CD4-positive, alpha-beta T cell treated with Interferon gamma for 1 hour (primary cell): ENCODE results near the gene TUBA3D.
"Not testable (repeated sequence)": the region's sequence is repeated elsewhere in the genome, so short reads cannot be mapped to it uniquely, and the experiment has no call there.

Experiments used
- DNase-seq: peaks from one replicate; pipeline ENCODE4 v3.0.0-alpha.2; 2020

TUBA3D gene

DNA sequence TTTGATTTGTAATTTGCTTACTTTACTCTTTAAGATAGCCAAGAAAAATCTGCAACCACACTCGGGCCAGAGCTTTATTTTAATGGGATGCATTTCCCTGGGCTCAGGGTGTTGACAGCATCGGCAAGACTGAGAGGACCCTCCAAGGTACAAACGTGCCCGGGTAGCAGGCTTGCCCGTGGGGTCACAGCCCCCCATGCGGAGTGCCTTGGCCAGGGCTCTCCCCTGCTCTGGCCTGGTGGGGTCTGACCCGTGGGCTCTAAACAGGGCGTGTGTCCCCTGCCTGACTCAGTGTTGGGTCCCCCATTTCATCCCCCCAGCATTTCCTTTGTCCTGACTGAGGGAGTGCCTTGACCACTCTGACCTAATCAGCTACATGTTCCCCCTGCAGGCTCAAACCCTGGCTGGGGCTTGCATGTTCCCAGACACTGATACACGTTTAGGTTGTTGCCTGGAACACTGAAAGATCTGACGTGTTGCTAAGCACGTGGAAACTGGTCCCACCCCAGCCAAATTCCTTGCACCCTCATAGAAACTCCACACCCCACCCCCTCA lies 9.1 kb downstream of the TUBA3D start:
- DNase-seq, result not testable (repeated sequence)

DNA sequence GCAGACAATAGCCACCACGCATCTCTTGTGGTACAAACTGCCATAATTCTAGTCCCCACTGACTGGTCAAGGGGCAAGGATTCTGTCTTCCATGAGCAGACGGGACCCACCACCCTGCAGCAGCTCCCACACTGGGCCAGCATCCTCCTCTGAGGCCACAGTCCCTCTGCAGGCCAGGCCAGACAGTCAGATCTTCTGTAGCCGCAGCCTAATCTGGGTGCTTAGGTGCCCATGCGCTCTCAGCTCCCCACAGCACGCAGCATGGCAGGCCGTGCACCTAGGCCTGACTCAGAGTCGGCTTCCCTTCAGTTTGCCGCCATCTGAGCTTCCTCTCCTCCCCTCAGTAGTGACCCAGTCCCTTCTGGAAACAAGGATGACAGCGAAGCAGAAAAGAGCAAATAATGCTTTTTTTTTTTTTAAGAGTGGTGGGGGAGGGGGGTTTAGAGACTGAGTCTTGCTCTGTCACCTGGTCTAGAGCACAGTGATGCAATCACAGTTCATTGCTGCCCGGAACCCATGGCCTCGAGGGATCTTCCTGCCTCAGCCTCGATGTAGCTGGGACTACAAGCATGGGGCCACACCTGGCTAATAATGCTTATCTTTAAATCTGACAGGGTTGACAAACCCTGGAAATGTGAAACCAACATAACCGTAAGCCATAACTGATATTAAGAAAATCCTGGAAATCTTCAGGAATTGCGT lies 10.4 kb downstream of the TUBA3D start:
- not testable (repeated sequence) for DNase-seq

DNA sequence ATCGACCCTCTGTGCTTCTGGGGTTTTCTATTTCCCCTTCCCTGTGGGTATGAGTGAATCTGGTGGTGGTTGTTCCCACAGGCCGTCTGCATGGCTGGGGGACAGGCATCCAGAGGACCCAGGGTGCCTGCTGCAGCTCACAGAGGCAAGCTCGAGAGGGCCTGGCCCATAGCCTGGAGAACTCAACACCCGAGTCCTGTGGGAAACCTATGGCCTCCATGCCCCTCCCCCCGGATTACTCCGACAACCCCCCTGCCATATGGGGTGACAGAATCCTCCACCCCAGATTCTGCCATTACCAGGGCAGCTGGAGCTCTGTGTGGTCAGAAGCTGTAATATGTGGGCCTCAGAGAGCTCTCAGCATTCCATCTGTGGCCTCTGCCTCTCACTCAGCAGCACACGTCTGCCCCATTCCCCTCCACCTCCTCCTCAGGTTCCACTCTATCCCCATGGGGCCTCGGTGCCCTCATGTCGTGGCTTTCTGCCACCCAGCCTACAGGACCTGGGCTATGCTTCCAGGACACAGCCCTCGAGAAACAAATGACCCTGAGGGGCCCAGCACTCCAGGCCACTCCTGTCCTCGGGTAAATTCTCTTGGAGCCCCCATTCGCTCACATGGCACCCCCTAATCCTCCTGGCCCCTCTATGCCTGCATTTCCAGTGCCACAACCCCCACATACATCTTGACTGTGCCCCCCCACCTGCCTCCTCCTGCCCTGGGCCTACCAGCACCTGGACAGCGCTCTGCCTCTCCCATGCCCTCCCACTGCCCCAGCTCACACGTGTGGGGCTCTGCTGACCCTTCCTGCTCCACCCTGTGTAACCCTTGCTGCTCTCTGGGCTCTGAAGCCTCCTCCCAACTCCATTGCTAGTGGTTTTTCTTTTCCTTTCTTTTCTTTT lies 12.6 kb downstream of the TUBA3D start:
- no peak for DNase-seq

DNA sequence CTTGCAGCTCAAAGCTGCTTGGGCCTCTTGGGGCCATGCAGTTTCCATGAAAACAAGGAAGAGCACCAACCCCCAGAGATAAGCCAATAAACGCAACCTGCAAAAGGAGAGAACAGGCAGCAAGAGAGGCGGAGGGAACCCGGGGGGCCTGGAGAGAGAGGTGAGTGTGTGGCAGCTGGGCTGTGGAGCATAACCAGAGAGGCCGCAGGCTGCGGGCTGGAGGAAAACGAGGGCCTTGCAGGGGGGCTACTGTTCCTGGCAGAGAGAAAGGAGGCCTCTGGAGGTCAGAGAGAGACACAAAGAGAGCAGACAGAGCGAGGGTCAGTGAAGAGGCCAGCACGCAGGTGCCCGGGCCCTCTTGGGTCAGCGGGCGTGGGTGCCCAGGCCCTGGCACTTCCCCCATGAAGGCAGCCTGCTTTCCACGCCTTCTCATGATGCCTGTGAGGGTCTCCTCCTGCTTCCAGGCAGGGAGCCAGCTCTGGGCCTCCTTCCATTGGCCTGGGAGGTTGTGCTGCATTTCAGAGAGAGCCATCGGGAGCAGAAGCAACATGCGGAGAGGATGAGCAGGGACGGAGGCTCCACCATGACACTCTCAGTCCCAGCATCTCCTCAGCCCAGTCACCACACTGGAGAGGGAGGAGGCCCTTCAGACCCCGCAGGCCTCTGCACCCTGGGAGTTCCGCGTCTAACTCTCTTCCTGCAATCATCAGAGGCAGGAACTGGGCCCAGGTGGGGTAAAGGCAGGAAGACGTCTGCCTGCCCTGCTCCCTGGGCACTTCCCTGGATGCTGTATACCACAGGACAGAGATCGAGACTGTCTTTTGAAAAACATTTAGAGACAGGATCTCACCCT lies 14.9 kb downstream of the TUBA3D start:
- DNase-seq, result not testable (repeated sequence)

DNA sequence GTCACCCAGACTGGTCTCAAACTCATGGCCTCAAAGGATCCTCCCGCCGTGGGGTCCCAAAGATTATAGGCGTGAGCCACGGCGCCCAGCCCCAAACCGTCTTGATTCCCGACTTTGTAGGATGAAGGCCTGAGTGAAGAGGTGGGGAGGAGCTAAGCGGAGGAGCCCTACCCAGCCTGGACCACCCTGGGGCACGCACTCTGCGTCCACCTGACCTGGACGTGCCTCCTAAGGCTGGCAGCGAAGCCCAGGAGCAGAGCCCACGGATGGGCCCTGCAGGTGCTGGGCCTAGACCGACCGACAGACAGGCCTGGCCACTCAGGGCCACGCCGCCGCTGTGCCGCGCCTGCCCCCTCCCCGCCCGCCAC lies 15.5 kb downstream of the TUBA3D start:
- DNase-seq, result not testable (repeated sequence)

DNA sequence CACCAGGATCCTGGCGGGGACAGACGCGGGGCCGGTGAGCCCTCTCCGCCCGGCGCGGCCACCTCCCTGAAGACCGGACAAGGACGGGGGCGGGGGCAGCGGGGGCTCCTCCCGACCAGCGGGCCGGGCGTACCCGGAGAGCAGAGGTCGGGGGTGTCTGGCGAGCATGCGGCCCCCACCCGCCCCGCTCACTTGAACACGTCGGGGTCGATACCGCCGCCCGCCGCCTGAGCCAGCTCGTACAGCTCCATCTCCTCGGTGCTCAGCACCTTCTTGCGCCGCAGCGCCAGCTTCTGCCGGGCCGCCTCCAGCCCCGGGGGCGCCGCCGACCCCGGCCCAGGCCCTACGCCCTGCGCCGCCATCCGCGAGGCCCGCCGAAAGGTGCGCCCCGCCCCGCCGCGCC lies 16.1 kb downstream of the TUBA3D start, which contains the start of gene MZT2A:
TSS of gene MZT2A (minus strand) at position 383 of the 403 bp plus-strand sequence. CDS start at position 362, 21 bp downstream.
- DNase-seq, result not testable (repeated sequence)

DNA sequence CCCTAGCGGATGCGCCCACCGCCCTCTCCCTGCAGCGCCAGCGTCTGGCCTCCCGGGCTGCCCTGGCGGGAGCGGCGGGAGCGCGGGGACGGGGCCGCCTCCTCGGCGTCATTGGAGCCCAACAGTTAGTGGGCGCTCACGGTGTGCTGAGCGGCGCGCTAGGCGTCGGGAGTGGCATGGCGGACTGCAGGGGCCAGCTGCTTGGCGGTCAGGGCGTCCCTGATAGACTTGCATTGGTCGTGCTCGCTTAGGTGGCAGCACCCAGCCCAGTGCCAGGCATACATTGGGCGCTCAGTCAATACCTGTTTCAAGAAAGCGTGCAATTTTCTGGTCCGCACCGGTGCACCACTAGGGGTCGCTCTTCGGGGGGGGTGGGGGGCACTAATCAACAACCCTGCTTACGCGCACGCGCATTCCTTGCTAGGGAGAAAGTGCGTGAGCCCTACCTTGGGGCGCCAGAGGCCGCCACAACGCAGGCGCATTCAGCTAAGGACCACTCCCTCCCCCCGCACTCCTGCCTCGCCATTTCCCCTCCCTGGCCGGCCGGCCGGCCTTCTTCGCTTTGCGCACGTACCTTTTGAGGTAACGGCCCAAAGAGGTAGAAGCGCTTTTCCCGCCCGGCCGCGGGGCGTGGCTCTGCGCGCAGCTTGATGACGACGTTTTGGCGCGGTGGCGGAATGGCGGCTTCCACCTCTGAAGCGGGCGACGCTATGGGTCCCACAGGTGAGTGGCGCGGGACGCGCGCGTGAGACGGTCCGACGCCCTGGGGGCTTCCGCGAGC lies 16.7 kb downstream of the TUBA3D start:
- peak; percentile 96 for DNase-seq

DNA sequence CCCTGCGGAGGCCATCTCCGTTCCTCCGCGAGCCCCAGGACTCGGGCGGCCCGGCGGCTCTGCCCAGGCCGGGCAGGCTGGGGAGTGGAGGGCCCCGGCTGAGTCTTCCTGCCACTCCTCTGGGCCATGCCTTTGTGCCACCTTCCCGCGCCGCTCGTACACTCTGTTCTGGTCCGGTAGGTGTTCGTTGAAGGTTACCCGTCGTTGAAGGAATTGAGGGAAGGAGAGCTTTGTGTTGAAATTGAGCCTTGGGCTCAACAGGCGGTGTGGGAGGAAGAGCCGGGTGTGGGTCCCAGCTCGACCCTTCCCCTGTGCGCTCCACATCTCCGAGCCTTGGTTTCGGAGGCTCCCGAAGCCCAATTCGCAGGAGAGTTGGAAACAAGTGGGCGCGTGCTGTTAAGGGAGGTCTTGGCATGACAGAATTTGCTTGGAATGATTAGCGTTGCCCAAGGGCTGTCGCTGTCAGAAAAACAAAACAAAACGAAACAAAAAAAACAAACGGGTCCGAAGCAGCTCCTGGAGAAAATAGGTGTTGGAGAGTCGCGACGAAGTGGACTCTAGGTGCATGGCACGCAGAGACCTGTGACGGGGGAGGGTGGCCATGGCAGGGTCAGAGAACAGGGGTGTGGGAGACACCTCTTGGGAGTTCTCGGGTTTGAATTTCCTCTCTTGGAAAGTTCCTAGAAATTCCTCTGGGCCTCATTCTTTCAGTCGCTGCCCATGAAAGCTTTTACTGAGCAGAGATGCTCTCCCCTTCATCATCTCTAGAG lies 17.5 kb downstream of the TUBA3D start:
- DNase-seq, result no peak

DNA sequence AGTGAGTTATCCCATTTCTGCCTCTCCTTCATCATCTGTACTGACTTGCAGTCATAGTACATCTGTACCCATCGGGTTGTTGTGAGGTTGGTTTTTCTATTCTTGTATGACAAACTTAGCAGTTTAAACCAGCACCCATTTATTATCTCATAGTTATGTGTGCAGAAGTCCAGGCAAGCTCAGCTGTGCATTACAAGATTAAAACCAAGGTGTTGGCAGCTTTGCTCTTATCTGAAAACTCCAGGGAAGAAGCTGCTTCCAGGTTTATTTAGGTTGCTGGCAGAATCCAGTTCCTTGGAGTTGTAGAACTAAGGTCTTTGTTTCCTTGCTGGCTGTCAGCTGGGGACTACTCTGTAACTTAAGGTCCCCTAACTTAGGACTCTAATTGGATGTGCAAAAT lies 19.6 kb downstream of the TUBA3D start:
- not testable (repeated sequence) for DNase-seq

DNA sequence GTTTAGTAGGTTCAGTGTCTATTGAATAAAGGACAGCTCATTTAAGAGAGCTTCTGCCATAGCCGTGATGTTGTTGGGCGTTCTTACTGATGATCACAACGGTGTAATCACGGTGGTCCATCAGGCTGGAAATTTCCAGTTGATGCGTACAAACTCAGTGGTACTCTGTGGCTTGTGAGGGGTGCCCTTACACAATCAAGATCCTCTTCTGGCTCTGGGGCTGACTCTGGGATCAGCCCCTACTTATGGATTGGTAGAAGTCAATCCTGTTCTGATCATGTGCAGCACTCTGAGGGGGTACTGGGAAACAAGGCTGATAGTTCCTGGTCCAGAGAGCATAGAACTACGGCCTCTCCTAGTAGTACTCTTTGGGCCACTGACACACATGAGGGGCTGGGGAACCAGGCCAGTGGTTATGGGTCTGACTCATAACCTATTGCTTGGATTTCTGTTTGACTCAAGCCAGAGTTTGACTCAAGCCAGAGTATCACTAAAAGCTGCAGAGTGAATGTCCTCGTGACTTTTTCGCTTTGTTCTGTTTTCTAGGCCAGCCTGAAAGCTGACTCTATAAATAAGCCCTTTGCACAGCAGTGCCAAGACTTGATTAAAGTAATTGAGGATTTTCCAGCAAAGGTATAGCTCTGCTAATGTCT lies 22.5 kb downstream of the TUBA3D start:
- not testable (repeated sequence) for DNase-seq

DNA sequence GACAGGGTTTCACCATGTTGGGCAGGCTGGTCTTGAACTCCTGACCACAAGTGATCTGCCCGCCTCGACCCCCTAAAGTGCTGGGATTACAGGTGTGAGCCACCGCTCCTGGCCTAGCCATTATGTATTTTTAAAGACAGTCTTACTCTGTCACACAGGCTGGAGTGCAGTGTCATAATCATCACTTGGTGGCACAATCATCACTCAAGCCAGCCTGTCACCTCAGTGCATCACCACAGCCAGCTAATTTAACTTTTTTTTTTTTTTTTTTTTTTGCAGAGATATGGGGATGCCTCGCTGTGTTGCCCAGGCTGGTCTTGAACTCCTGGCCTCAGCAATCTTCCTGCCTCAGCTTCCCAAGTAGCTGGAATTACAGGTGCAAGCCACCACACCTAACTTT lies 27.7 kb downstream of the TUBA3D start:
- not testable (repeated sequence) for DNase-seq

DNA sequence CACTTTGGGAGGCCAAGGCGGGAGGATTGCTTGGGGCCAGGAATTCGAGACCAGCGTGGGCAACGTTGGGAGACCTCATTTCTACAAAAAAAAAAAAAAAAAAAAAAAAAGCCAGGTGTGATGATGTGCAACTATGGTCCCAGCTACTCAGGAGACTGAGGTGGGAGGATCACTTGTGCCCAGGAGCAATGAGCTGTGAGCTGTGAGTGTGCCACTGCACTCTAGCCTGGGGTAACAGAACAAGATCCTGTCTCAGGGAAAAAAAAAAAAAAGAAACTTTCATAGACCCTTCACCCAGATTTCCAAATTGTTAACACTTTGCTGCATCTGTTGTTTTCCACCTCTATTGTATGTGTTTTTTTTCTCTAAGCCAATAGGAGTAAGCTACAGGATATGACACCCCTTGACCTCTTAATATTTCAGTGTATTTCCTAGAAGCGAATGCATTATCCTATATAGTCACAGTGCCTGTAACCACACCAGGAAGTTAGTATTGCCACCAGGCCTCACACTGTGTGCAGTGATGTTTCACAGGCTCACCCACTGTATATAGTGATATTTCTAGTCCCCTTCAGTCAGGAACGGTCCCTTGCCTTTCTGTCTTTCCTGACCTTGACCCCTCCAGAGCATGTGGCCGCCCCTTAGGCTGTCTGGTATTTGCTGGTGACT lies 28.3 kb downstream of the TUBA3D start:
- DNase-seq, result not testable (repeated sequence)

DNA sequence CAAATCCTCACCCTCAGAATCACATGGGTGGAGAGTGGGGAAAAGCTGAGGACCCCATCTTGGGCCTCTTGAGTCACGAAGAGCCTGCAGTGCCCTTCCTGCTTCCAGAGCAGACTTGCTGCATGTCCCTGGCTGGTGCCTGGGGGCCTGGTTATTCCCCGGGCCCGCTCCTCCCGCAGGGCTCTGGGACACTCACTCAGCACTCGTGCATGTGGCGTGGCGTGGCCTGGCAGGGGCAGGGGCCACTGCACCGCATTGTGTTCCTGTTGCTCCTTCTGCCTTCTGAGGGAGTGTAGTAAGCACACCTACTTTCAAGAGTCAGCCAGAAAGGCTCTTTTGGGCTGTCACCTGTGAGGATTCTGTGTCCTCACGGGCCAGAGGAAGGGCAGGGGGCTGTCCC lies 33.7 kb downstream of the TUBA3D start:
- no peak for DNase-seq

DNA sequence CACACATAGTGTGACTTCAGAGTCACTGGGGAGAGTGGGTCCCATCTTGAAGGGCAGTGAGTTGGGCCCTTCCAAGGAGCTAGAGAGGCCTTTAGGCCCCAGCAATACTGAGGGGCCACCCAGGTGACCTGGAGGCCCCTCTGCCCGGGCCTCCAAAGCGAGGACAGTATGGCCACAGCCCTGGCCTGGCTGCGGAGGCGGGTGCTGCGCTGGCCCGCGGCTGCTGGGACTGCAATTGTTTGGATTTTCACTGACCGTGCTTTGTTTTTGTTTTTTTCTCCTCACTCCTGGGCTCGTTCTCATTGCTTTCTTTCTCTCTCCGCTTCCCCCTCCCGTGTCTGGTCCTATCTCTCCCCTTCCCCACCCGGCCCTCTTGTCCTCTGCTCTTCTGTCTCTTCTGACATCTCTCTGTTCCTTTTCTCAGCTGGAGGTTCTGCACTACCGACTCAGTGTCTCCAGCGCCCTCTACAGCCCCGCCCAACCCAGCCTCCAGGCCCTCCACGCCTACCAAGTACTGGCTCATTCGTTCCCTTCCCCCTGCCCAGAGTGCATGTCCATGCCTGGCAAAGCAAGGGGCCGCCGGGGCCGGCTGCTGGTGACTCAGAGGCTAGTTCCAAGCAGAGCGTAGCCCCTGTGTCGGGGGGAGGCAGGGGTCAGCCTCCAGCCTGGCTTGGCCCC lies 35.5 kb downstream of the TUBA3D start:
- DNase-seq, result not testable (repeated sequence)

DNA sequence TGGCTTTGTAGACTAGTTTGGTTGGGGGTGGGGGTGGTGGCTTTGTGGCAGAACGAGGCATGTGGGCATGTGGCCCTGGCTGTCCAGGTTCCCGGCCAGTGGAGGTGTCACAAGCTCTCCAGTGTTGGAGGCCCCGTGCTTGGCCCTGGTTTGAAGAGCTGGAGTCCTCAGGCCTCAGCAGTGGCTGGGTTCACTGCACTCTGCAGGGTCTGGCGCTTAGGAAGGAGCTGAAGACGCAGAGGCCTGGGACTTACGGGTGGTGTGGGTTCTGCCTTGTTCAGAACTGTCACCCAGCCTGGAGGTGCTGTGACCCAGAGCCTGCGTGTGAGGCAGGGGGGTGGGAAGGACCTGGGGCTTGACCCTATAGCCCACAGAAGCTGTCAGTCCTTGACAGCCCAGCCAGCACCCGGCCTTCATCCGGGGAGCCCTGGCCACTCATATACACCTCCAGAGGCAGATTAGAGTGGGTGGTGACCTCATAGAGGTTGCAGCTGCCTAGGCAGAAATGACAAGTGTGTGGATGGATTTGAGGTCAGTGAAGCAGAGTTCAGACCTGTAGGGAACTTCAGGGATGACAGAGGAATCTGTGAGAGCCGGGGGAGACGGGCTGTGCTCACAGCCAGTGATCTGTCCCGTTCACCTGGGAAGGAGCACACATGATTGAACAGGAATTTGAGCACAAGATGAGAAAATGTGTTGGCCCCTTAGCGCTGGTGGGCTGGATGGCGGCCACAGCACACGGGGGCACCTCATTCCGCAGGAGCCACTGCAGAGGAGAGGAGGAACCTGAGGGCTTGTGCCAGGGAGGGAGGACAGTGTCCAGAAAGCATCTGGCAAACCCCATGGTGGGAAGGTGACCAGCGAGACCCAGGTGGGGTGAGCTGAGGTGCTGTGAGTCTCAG lies 36.3 kb downstream of the TUBA3D start:
- not testable (repeated sequence) for DNase-seq

DNA sequence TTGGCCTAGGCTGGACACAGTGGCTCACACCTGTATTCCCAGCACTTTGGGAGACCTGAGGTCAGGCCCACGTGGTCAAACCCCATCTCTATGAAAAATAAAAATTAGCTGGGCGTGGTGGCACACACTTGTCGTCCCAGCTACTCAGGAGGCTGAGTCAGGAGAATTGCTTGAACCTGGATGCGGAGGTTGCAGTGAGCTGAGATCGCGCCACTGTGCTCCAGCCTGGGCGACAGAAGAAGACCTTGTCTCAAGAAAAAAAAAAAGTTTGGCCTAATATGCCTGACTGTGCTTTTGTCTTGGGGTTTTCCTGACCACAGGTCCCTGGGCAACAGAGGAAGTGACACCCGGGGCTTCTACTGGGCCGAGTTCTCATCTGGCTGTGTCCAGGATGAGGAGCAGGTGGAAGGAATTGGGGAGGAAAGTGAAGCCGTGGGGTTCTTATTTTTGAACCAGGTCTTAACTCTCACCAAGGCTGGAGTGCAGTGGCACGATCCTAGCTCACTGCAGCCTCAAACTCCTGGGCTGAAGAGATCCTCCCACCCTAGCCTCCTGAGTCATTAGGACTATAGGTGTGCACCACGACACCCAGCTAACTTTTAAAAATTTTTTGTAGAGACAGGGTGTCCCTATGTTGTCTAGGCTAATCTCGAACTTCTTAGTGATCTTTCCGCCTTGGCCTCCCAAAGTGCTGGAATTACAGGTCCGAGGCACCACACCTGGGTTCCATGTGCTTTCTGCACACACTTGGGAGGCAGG lies 38.7 kb downstream of the TUBA3D start:
- DNase-seq, result not testable (repeated sequence)

DNA sequence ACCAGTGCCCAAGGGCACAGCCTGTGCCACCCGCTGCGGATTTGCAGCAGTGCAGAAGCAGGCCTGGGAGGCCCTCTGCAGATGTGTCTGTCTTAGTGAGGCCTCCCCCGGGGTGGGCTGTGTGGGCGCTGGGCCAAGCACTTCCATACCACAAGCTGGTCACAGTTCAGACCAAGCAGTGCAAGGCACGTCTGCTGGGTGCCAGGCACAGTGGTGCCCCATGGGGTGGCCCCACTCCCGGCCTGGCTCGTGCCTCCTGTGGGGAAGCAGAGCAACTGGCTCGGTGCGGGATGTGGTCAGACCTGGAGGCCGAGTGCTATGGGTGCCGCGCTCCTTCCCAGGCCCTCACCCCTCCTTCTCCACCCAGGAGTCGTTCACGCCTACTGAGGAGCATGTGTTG lies 39.3 kb downstream of the TUBA3D start:
- DNase-seq, result not testable (repeated sequence)
